Gastroesophageal sphincter (tissue), 3 donors: Measurements from ENCODE around the gene BRD3.

Experiments used
- POLR2AphosphoS5 ChIP-seq: sonication (generic); formaldehyde crosslinking; IDR thresholded peaks from one replicate; pipeline ENCODE4 v1.6.1; 2017; ENCODE audit warnings: antibody characterized with exemption
- TF ChIP-seq, protein P1 (sequence below), 4 experiments: fragments of 200-600 bp in 2 of 4; fragments of 450-650 bp in 2 of 4; sonication (generic) in 1 of 4; IDR thresholded peaks; one replicate each; pipeline ENCODE4 v1.5.1; 2017 to 2019; ENCODE audit warnings: antibody characterized with exemption in 4 of 4, mild to moderate bottlenecking in 2 of 4, moderate library complexity in 2 of 4

DNA sequence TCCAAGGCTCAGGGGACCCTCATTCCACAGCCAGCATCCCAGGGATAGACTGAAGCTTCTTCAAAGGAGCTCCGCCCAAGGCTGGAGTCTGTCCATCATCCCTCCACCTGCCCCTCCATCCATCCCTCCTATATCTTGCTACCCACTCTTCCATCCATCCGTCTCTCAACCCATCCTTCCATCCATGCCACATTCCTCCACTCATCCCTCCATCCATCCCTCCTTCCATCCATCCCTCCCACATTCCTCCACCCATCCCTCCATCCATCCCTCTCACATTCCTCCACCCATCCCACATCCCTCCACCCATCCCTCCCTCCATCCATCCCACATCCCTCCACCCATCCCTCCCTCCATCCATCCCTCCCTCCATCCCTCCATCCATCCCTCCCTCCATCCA, 70.2 kb downstream of the BRD3 start:
- TF ChIP-seq, protein P1, sequence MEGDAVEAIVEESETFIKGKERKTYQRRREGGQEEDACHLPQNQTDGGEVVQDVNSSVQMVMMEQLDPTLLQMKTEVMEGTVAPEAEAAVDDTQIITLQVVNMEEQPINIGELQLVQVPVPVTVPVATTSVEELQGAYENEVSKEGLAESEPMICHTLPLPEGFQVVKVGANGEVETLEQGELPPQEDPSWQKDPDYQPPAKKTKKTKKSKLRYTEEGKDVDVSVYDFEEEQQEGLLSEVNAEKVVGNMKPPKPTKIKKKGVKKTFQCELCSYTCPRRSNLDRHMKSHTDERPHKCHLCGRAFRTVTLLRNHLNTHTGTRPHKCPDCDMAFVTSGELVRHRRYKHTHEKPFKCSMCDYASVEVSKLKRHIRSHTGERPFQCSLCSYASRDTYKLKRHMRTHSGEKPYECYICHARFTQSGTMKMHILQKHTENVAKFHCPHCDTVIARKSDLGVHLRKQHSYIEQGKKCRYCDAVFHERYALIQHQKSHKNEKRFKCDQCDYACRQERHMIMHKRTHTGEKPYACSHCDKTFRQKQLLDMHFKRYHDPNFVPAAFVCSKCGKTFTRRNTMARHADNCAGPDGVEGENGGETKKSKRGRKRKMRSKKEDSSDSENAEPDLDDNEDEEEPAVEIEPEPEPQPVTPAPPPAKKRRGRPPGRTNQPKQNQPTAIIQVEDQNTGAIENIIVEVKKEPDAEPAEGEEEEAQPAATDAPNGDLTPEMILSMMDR (IDR thresholded peaks at IDR 0.05): no peak
- no peak for TF ChIP-seq POLR2AphosphoS5
